Adrenal gland (tissue), 12 donors: ENCODE results near the gene BCL11B. TPM values are rescaled to one million over a fixed set of nuclear protein-coding genes. Genes with fewer than 3 reads are reported as not detected.

Source experiments
- DNase-seq, 7 donors: peaks; one replicate each; pipeline ENCODE4 v3.0.0-alpha.2; 2019 to 2020
- H3K27ac ChIP-seq, 5 donors: fragments of 200-600 bp; sonication (generic) in 4 of 5; 1 replicate in 3 of 5; 2 replicates in 2 of 5; pipeline versions ENCODE4 v1.5.1 to v1.8.0; 2016 to 2020; ENCODE audit warnings: mild to moderate bottlenecking in 1 of 5
- H3K27me3 ChIP-seq: fragments of 200-600 bp; 2 replicates; pipeline ENCODE4 v1.8.0; 2021
- H3K36me3 ChIP-seq, 2 donors: fragments of 200-600 bp; replicated peaks in 1 of 2; 1 replicate in 1 of 2; 2 replicates in 1 of 2; pipeline versions ENCODE4 v1.5.1 to v1.8.0; 2018 to 2022
- H3K4me1 ChIP-seq, 2 donors: fragments of 200-600 bp; replicated peaks in 1 of 2; 1 replicate in 1 of 2; 2 replicates in 1 of 2; pipeline versions ENCODE4 v1.5.1 to v1.8.0; 2018 to 2021
- H3K4me3 ChIP-seq, 4 donors: fragments of 200-600 bp; sonication (generic) in 3 of 4; one replicate each; pipeline ENCODE4 v1.5.1; 2016 to 2018
- H3K9me3 ChIP-seq, 3 donors: fragments of 200-600 bp; sonication (generic) in 1 of 3; replicated peaks in 1 of 3; 1 replicate in 2 of 3; 2 replicates in 1 of 3; pipeline versions ENCODE4 v1.5.1 to v1.8.0; 2016 to 2021
- POLR2A ChIP-seq, 2 donors: fragments of 450-650 bp; IDR thresholded peaks; one replicate each; pipeline ENCODE4 v1.6.1; 2017; ENCODE audit warnings: antibody characterized with exemption in 2 of 2, mild to moderate bottlenecking in 2 of 2, moderate library complexity in 1 of 2
- WGBS, 4 donors: extraction: QIAGEN DNeasy Blood & Tissue Kit in 2 of 4; methylation state at CpG; one replicate each; pipeline versions ENCODE4 v1.1.5 to v1.1.7; 2013 to 2017; 5-methylcytosine and 5-hydroxymethylcytosine counted together
- intact Hi-C, 2 donors: fragments of 100-400 bp; cut with DNase I; formaldehyde crosslinking; loops; one replicate each; pipeline versions ENCODE4 v1.14.1 to v1.15.0; 2022 to 2023
- polyA plus RNA-seq, 3 donors: library from polyadenylated mRNA; stranded (reverse); fragments of 200-250 nt in 2 of 3; fragments of 350-450 nt in 1 of 3; fragmentation: Illumina TruSeq in 1 of 3; extraction: RNeasy Lipid Tissue Mini Kit (QIAGEN cat#74804) in 1 of 3; gene quantifications; one replicate each; pipeline ENCODE4 v1.2.3, GENCODE V29; 2013 to 2014
- total RNA-seq, 9 donors: library from RNA; depleted of rRNA in 4 of 9; stranded (reverse); fragments of >200 nt in 4 of 9; fragments of 120-200 nt in 1 of 9; fragmentation: NEBNext Ultra II Directional in 1 of 9; extraction: Animal tissue kit (Norgen Biotek cat#: 25700) in 1 of 9; gene quantifications; one replicate each; pipeline versions ENCODE4 v1.1.0 to v1.2.4, GENCODE V29; 2013 to 2023
- TF ChIP-seq, protein P1 (sequence below), 6 experiments: fragments of 450-650 bp in 4 of 6; fragments of 200-600 bp in 2 of 6; sonication (generic) in 1 of 6; IDR thresholded peaks; 1 replicate in 5 of 6; 2 replicates in 1 of 6; pipeline versions ENCODE4 v1.5.1 to v1.8.0; 2016 to 2021; ENCODE audit warnings: antibody characterized with exemption in 6 of 6, mild to moderate bottlenecking in 2 of 6, moderate library complexity in 1 of 6
- donor health status: healthy with polysubstance abuse.
- donor health status: Bipolar disorder and iron deficiency.
- donor health status: DM: yes; HTN: yes; CAD: no.
- donor health status: DM: no; HTN: no; CAD: no.
- donor health status: DM: no; HTN: no; CAD: no.
- donor health status: DM: yes; HTN: yes; CAD: no.

Gene BCL11B
- total and polyA plus RNA-seq, 12 donors: 0.24 to 3.2 (median 0.54) TPM

- no peak overlapping the region for H3K27ac ChIP-seq
- no peak overlapping the region for H3K4me3 ChIP-seq
- H3K36me3 ChIP-seq: no peaks in the 10 kb centered on the region
- no peaks in the 10 kb centered on the region for H3K9me3 ChIP-seq
- H3K27me3 ChIP-seq: peaks cover 39% of the 10 kb centered on the region
- no peak for DNase-seq
- no peak for TF ChIP-seq POLR2A (IDR thresholded peaks at IDR 0.05)
- TF ChIP-seq, protein P1, sequence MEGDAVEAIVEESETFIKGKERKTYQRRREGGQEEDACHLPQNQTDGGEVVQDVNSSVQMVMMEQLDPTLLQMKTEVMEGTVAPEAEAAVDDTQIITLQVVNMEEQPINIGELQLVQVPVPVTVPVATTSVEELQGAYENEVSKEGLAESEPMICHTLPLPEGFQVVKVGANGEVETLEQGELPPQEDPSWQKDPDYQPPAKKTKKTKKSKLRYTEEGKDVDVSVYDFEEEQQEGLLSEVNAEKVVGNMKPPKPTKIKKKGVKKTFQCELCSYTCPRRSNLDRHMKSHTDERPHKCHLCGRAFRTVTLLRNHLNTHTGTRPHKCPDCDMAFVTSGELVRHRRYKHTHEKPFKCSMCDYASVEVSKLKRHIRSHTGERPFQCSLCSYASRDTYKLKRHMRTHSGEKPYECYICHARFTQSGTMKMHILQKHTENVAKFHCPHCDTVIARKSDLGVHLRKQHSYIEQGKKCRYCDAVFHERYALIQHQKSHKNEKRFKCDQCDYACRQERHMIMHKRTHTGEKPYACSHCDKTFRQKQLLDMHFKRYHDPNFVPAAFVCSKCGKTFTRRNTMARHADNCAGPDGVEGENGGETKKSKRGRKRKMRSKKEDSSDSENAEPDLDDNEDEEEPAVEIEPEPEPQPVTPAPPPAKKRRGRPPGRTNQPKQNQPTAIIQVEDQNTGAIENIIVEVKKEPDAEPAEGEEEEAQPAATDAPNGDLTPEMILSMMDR (IDR thresholded peaks at IDR 0.05): no peak
- H3K4me1 ChIP-seq: no peaks in the 10 kb centered on the region
- intact Hi-C loops: no loop called here
- WGBS, 4 donors: 79 to 81% (median 80%) methylated on average over 16 of the region's 16 CpGs
These were observed 27.6 kb downstream of the BCL11B start for GRCh38 chr14:99244367-99244901.

GRCh38 chr14:99242816-99243721 is 28.9 kb downstream of the BCL11B start:
- Histone ChIP-seq H3K36me3 (no peaks in the 10 kb centered on the region), H3K27me3 (peaks cover 31% of the 10 kb centered on the region), H3K27ac (no peak overlapping the region), H3K9me3 (no peaks in the 10 kb centered on the region), H3K4me3 (no peak overlapping the region), H3K4me1 (no peaks in the 10 kb centered on the region)
- 72 to 86% (median 81%) methylated on average over 10 of the region's 10 CpGs for WGBS, 4 donors
- intact Hi-C loops: no loop called here
- no peak for DNase-seq
- no peak for TF ChIP-seq POLR2A (IDR thresholded peaks at IDR 0.05)
- TF ChIP-seq, protein P1 (IDR thresholded peaks at IDR 0.05): no peak

- intact Hi-C loops: no loop called here
- TF ChIP-seq POLR2A (IDR thresholded peaks at IDR 0.05): no peak
- TF ChIP-seq, protein P1 (IDR thresholded peaks at IDR 0.05): no peak
- H3K4me3 ChIP-seq: no peak overlapping the region
- no peak overlapping the region for H3K27ac ChIP-seq
- H3K9me3 ChIP-seq: no peaks in the 10 kb centered on the region
- no peak for DNase-seq
- no peaks in the 10 kb centered on the region for H3K36me3 ChIP-seq
- peaks cover 22% of the 10 kb centered on the region for H3K27me3 ChIP-seq
- H3K4me1 ChIP-seq: no peaks in the 10 kb centered on the region
- WGBS, 4 donors: 70 to 78% (median 76%) methylated on average over 10 to 11 of the region's 11 CpGs
These were observed 29.8 kb downstream of the BCL11B start for GRCh38 chr14:99242238-99242637.

DNA sequence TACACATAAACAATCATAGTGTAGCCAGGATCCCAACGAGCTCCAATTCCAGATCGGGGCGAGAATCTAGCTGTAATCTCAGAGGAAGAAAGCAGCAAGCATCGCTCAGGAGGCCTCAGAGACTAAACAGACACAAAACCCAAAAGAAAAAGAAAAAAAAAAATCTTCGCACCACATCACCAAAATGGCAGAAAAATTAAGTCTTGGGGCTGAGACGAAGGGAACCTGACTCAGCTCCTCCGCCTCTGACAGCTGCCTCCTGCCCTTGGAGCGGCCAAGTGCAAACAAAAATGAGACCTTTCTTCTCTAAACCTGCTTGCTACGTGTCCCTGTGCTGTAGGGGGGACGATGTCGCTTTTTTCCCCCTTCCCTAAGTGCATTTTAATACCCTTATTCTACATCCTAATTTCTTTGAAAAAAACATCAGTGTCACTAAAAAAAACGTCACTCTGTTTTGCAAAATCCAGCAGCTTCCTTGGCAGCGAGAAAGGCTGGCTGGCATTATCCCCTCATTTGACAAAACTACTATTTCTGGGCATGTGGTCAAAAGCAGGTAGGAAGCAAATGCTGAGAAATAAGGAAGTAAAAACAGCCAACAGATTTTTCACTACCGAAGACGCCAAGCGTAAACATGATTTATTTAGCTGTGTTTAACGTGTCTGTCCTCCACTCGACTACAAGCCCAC is 30.5 kb downstream of the BCL11B start:
- Histone ChIP-seq H3K27me3 (peaks cover 15% of the 10 kb centered on the region), H3K9me3 (no peaks in the 10 kb centered on the region), H3K4me1 (no peaks in the 10 kb centered on the region), H3K27ac (no peak overlapping the region), H3K4me3 (no peak overlapping the region), H3K36me3 (no peaks in the 10 kb centered on the region)
- no peak for TF ChIP-seq POLR2A (IDR thresholded peaks at IDR 0.05)
- TF ChIP-seq, protein P1 (IDR thresholded peaks at IDR 0.05): no peak
- intact Hi-C loops: no loop called here
- no peak for DNase-seq
- 51 to 61% (median 53%) methylated on average over 18 of the region's 18 CpGs for WGBS, 4 donors
